Mucosa of stomach (tissue), 1 donor: ENCODE results near the gene APPBP2.

ENCODE experiments used
- H3K27me3 ChIP-seq: one replicate; pipeline ENCODE4 v1.7.0; 2013; ENCODE audit warnings: mild to moderate bottlenecking, low read length; ENCODE audit not compliant: control insufficient read depth, insufficient read depth
- H3K36me3 ChIP-seq: one replicate; pipeline ENCODE4 v1.7.0; 2013; ENCODE audit warnings: low read length; ENCODE audit not compliant: control insufficient read depth, insufficient read depth
- H3K4me1 ChIP-seq: one replicate; pipeline ENCODE4 v1.7.0; 2013; ENCODE audit warnings: mild to moderate bottlenecking, low read length; ENCODE audit not compliant: control insufficient read depth, insufficient read depth
- H3K4me3 ChIP-seq: one replicate; pipeline ENCODE4 v1.7.0; 2013; ENCODE audit warnings: low read length
- H3K9ac ChIP-seq: one replicate; pipeline ENCODE4 v1.7.0; 2013; ENCODE audit warnings: mild to moderate bottlenecking, low read length, moderate library complexity
- H3K9me3 ChIP-seq: one replicate; pipeline ENCODE4 v1.7.0; 2013; ENCODE audit warnings: mild to moderate bottlenecking, low read length, moderate library complexity; ENCODE audit not compliant: control insufficient read depth
- donor health status: Pancreatic carcinoma.

The APPBP2 gene

DNA sequence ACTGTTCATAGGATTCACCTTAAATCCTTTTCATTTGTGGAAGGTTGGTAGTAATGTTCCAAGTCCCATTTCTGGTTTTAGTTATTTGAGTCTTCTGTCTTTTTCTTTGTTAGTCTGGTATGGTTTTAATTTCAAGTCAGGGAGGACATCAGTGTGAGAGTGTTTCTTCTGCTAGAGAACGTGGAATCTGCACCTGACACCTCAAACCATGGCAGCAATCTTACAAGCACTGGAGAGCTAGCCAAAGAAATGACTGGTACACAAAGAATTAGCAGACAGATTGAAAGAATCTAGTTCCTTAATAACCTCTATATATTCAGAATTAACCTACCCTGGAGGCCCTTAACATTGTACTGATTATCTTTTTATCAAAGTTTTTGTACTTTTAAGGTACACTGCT is 53.6 kb downstream of the APPBP2 start:
- Histone ChIP-seq H3K27me3 (no peaks in the 10 kb centered on the region), H3K4me3 (no peak overlapping the region), H3K9me3 (no peaks in the 10 kb centered on the region), H3K4me1 (peaks cover 4% of the 10 kb centered on the region), H3K9ac (no peak overlapping the region), H3K36me3 (peaks cover 8% of the 10 kb centered on the region)

DNA sequence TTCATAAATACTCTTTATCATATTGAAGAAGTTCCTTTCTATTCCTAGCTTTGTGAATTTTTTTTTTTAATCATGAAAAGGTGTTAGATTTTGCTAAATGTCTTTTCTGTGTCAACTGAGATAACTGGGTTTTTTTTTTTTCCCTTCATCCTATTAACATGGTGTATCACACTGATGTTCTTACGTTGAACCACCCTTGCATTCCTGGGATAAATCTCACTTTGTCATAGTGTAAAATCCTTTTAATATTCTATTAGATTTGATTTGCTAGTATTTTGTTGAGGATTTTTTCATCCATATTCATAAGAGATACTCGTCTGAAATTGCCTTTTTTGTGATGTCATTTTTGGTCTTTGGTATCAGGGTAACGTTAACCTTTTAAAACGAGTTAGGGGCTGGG is 54.6 kb downstream of the APPBP2 start:
- H3K9me3 ChIP-seq, result no peaks in the 10 kb centered on the region
- no peak overlapping the region for H3K4me3 ChIP-seq
- no peaks in the 10 kb centered on the region for H3K27me3 ChIP-seq
- H3K36me3 ChIP-seq, result peaks cover 9% of the 10 kb centered on the region
- no peak overlapping the region for H3K9ac ChIP-seq
- peaks cover 4% of the 10 kb centered on the region for H3K4me1 ChIP-seq

DNA sequence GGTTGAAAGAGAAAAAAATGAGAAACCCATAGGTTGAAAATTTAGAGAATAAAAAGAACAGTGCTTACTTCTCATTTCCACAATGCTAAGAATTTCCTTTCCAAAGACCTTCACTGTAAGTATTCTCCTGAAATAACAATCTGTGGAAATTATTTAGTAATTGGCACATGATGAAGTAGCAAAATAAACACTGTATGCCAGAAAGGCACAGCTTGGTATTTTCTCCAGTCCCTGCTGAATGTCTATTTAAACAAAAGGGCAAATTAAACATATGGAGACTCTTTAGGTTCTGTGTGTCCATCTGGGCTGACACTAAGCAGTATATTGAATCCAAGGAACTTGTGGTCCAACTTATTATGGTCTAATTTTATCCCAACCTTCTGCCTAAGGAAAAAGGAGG is 57.7 kb downstream of the APPBP2 start:
- Histone ChIP-seq H3K36me3 (peaks cover 9% of the 10 kb centered on the region), H3K9me3 (no peaks in the 10 kb centered on the region), H3K27me3 (no peaks in the 10 kb centered on the region), H3K4me1 (peaks cover 4% of the 10 kb centered on the region), H3K4me3 (no peak overlapping the region), H3K9ac (no peak overlapping the region)

DNA sequence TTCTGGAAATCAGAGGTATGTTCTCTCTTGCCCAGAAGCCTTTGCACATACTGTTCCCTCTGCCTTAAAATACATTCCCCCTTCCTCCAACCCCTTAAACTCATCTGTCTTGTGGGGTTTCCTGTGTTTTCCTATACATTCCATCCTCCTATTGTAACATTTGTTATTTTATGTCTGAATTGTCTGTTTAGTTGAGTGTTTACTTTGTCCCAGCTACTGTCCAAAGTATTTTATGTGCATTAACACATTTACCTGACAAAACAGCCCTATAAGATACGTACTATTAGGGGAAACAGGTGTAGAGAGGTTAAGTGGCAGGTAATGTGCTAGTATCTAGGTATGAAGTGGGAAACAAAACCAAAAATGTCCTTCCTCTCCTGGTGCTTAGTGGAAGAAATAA is 61.7 kb downstream of the APPBP2 start:
- no peak overlapping the region for H3K4me3 ChIP-seq
- H3K36me3 ChIP-seq, result peaks cover 5% of the 10 kb centered on the region
- H3K4me1 ChIP-seq, result no peaks in the 10 kb centered on the region
- H3K9ac ChIP-seq, result no peak overlapping the region
- H3K27me3 ChIP-seq, result no peaks in the 10 kb centered on the region
- H3K9me3 ChIP-seq, result no peaks in the 10 kb centered on the region

DNA sequence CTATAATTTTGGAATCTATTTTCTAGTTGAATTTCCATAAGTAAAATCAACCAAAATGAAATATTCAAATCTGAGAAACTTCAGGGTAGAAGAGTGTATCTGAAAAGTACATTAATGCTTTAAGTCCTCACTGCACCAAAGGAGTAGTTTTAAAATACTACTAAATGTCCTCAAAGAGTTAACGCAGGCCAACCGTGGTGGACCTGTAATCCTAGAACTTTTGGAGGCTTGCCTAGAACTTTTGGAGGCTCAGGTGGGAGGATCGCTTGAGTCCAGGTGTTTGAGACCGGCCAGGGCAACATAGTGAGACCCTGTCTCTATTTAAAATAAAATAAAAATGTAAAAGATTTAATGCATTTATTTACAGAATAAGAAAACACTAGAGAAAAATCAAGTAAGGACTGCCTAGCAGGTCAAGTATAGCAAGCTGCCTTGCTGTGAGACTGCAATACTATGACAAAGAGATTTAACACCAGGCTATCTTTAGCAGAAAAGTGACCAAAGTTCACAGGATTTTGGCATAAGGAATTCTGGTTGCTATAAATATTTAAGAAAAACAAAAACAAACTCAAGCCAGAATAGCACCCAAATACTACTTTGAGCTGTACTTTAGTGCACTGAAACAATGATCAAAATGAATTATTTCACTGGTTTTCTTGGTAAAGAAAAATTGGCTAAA is 62.7 kb downstream of the APPBP2 start:
- H3K36me3 ChIP-seq, result peaks cover 5% of the 10 kb centered on the region
- H3K4me1 ChIP-seq, result no peaks in the 10 kb centered on the region
- H3K9me3 ChIP-seq, result no peaks in the 10 kb centered on the region
- no peak overlapping the region for H3K4me3 ChIP-seq
- no peak overlapping the region for H3K9ac ChIP-seq
- no peaks in the 10 kb centered on the region for H3K27me3 ChIP-seq

DNA sequence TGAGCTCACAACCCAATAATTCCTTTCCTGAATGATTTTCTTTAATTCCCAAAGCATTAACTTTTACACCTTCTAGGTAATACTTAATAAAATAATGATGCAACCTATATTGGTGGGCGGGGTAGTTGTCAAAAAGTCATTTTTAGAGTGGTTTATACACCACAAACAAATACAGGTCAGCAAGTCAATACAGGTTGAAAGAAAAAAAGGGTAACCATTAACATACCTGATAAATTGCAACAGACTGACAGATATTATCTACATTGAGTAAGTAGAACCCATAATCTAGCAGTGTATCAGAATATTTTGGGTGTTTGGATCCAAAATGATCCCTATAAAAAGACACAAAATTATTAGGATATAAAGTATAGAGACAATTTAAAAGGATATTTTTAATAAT is 64.5 kb downstream of the APPBP2 start:
- H3K4me3 ChIP-seq, result no peak overlapping the region
- H3K36me3 ChIP-seq, result no peaks in the 10 kb centered on the region
- no peaks in the 10 kb centered on the region for H3K9me3 ChIP-seq

DNA sequence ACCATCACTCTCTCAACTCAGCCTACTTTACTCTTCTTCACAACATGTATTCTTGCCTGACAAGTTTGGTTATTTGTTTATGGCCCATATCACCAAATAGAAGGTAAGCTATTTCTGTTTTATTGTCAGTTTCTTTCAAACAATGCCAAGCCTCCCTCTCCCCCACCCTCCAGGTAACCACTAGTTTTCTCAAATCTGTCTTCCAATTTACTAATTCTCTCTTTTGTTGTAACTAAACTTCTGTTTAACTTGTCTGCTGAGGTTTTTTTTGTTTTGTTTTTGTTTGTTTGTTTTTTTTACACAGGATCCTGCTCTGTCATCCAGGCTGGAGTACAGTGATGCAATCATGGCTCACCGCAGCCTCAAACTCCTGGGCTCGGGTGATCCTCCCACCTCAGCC is 68.9 kb downstream of the APPBP2 start:
- H3K9me3 ChIP-seq, result no peaks in the 10 kb centered on the region
- H3K36me3 ChIP-seq, result no peaks in the 10 kb centered on the region
- H3K27me3 ChIP-seq, result no peaks in the 10 kb centered on the region

More for the DNA sequence above, 64.5 kb downstream of the APPBP2 start:
- H3K4me1 ChIP-seq, result no peaks in the 10 kb centered on the region
- no peak overlapping the region for H3K9ac ChIP-seq
- no peaks in the 10 kb centered on the region for H3K27me3 ChIP-seq

DNA sequence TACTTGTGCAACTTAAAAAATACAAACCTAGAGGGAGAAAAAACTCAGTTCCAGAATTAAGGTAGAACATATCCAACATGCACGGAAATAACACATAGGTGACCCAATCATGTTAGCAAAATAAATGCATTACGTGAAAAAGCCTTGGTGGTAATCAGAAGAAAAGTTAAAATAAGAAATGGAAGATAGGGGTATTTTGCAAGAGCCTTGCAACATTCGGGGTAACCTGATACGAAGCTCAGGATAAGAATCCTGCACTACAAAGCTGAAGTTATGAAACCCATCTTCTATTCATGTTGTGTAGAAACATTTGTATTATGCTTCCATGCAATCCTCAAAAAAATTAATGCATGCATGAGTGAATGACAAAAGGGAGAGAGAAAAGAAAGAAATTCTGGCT is 70.7 kb downstream of the APPBP2 start:
- Histone ChIP-seq H3K36me3 (no peaks in the 10 kb centered on the region), H3K27me3 (no peaks in the 10 kb centered on the region), H3K4me1 (no peaks in the 10 kb centered on the region), H3K9me3 (no peaks in the 10 kb centered on the region), H3K9ac (no peak overlapping the region), H3K4me3 (no peak overlapping the region)

More for the DNA sequence above, 68.9 kb downstream of the APPBP2 start:
- Histone ChIP-seq H3K4me3 (no peak overlapping the region), H3K9ac (no peak overlapping the region), H3K4me1 (no peaks in the 10 kb centered on the region)

DNA sequence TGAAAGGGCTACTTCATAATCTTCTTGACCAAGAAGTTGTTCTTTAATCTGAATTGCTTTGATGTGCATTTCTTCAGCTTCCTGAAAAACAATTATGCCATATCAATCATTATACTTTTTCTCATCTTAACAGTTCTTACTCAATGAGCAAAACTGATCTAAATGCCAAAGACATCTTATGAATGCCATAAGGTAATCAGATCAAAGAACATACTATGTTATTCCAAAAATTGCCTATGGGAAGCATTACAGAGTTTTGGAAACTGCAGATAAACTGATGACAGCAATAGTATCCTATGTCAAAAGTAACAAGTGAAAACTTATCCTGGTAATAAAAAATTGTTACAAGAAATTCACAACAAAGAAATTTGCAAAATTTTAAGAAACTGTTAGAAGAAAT is 74.1 kb downstream of the APPBP2 start:
- Histone ChIP-seq H3K27me3 (no peaks in the 10 kb centered on the region), H3K4me3 (no peak overlapping the region), H3K4me1 (no peaks in the 10 kb centered on the region), H3K36me3 (no peaks in the 10 kb centered on the region), H3K9ac (no peak overlapping the region), H3K9me3 (no peaks in the 10 kb centered on the region)

DNA sequence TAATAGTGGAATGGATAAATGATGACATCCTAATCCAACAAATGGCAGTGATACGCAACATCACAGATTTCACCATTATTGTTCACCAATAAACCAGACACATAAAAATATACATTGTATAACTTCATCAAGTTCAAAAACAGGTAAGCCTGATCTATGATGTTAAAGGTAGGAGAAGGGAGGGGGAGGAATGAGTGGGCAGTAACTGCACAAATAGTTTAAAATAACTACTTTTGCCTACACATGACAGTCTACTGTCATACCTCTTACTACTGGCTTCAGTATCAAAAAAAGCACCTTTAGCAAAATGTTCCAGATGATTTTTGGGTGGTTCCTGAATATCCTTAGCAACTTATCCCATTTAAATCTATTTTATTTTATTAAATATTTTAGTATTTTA is 75.0 kb downstream of the APPBP2 start:
- Histone ChIP-seq H3K9me3 (no peaks in the 10 kb centered on the region), H3K4me3 (no peak overlapping the region), H3K36me3 (no peaks in the 10 kb centered on the region), H3K4me1 (no peaks in the 10 kb centered on the region), H3K9ac (no peak overlapping the region), H3K27me3 (no peaks in the 10 kb centered on the region)

DNA sequence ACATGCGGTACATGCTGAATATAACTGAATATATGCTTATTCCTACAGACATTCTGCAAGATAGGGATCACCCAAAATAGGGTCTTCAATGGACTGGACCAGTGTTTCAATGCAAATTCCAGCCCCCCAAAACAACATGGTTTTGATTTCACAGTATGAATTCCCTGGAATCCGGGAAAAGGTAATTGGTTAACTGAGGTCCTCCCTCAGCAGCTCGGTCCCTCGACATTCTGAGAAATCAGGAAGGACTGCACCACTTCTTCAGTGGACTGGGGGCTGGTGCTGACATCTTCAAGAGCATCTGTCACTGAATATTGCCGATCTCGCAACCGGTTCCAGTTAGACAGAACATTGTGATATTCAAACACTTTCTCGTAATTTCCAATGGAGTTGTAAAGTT is 78.7 kb downstream of the APPBP2 start:
- H3K36me3 ChIP-seq, result no peaks in the 10 kb centered on the region
- no peaks in the 10 kb centered on the region for H3K27me3 ChIP-seq
- no peak overlapping the region for H3K9ac ChIP-seq
- H3K4me1 ChIP-seq, result no peaks in the 10 kb centered on the region
- no peaks in the 10 kb centered on the region for H3K9me3 ChIP-seq
- H3K4me3 ChIP-seq, result no peak overlapping the region

DNA sequence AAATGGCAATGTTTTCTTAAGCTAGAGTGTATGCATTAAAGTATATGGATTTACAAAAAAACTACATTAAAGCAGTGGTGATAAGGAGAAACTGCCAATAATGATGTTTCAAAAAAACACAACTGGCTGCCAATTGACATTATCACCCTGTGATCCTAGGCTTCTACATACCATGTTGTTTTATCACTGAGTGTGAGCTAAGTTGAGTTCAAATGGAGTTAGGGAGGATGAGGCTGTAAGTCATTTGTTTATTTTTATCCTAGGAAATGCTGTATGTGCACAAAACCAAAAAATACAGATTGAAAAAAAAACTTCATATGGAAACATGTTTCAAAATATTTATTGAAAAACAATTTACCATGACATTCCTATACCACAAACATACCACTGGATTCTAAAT is 80.9 kb downstream of the APPBP2 start:
- no peaks in the 10 kb centered on the region for H3K9me3 ChIP-seq
- H3K9ac ChIP-seq, result no peak overlapping the region
- H3K36me3 ChIP-seq, result no peaks in the 10 kb centered on the region
- no peaks in the 10 kb centered on the region for H3K4me1 ChIP-seq
- H3K4me3 ChIP-seq, result no peak overlapping the region
- H3K27me3 ChIP-seq, result no peaks in the 10 kb centered on the region

DNA sequence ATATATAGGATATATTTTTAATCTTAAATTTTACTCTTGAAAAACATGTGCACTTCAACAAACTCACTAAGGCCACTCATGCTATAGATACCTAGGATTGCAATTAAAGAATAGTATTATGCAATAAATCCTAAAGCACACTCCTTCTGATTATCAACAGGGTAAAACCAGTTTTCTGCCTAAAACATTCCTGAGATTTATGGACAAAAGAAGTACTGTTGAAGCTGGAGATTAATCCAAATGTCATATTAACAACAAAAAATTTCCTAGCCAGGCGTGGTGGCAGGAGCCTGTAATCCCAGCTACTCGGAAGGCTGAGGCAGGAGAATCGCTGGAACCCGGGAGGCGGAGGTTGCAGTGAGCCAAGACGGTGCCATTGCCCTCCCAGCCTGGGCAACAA is 82.3 kb downstream of the APPBP2 start:
- H3K36me3 ChIP-seq, result no peaks in the 10 kb centered on the region
- H3K9me3 ChIP-seq, result no peaks in the 10 kb centered on the region
- H3K27me3 ChIP-seq, result no peaks in the 10 kb centered on the region
- H3K4me1 ChIP-seq, result no peaks in the 10 kb centered on the region
- no peak overlapping the region for H3K4me3 ChIP-seq
- H3K9ac ChIP-seq, result no peak overlapping the region
